Suprapubic skin (tissue), 4 donors: Measurements from ENCODE around the gene LEKR1. TPM values are rescaled to one million over a fixed set of nuclear protein-coding genes. Genes with fewer than 3 reads are reported as not detected.
"Not testable (repeated sequence)": the region's sequence is repeated elsewhere in the genome, so short reads cannot be mapped to it uniquely, and the experiment has no call there.

Experiments
- DNase-seq, 2 donors: peaks; one replicate each; pipeline ENCODE4 v3.0.0-alpha.2; 2019; ENCODE audit warnings: low spot score in 2 of 2
- H3K27ac ChIP-seq: fragments of 200-600 bp; sonication (generic); one replicate; pipeline ENCODE4 v1.5.1; 2019
- H3K27me3 ChIP-seq: fragments of 200-600 bp; sonication (generic); one replicate; pipeline ENCODE4 v1.5.1; 2019
- H3K36me3 ChIP-seq: fragments of 200-600 bp; sonication (generic); one replicate; pipeline ENCODE4 v1.5.1; 2019
- H3K4me1 ChIP-seq: fragments of 200-600 bp; sonication (generic); one replicate; pipeline ENCODE4 v1.5.1; 2019
- H3K4me3 ChIP-seq: fragments of 200-600 bp; sonication (generic); one replicate; pipeline ENCODE4 v1.5.1; 2019; ENCODE audit warnings: mild to moderate bottlenecking
- H3K9me3 ChIP-seq: fragments of 200-600 bp; sonication (generic); one replicate; pipeline ENCODE4 v1.5.1; 2019
- CTCF ChIP-seq, 2 donors: fragments of 200-600 bp in 1 of 2; fragments of 450-650 bp in 1 of 2; sonication (generic) in 1 of 2; IDR thresholded peaks; one replicate each; pipeline ENCODE4 v1.5.1; 2016 to 2019; ENCODE audit warnings: antibody characterized with exemption in 2 of 2, mild to moderate bottlenecking in 1 of 2, moderate library complexity in 1 of 2
- EP300 ChIP-seq: sonication (generic); formaldehyde crosslinking; IDR thresholded peaks from one replicate; pipeline ENCODE4 v1.6.1; 2017; ENCODE audit warnings: antibody characterized with exemption
- POLR2A ChIP-seq, 2 donors: fragments of 450-650 bp; IDR thresholded peaks; one replicate each; pipeline ENCODE4 v1.6.1; 2017; ENCODE audit warnings: antibody characterized with exemption in 2 of 2, mild to moderate bottlenecking in 2 of 2, moderate library complexity in 2 of 2
- POLR2AphosphoS5 ChIP-seq, 3 donors: sonication (generic); formaldehyde crosslinking; IDR thresholded peaks; one replicate each; pipeline ENCODE4 v1.6.1; 2017; ENCODE audit warnings: antibody characterized with exemption in 3 of 3
- WGBS: methylation state at CpG from one replicate; pipeline ENCODE4 v1.1.5; 2018; 5-methylcytosine and 5-hydroxymethylcytosine counted together
- total RNA-seq, 4 donors: library from RNA; depleted of rRNA; stranded (reverse); fragments of >200 nt; gene quantifications; one replicate each; pipeline ENCODE4 v1.1.0, GENCODE V29; 2016

Gene LEKR1
- total RNA-seq, 4 donors from 2014 or later, result 1.0 to 3.4 (median 1.5) TPM

GRCh38 chr3:156797368-156797767, 28.8 kb upstream of the LEKR1 start:
- TF ChIP-seq CTCF (IDR thresholded peaks at IDR 0.05) (no peak), POLR2A (IDR thresholded peaks at IDR 0.05) (no peak), POLR2AphosphoS5 (IDR thresholded peaks at IDR 0.05) (no peak)
- Histone ChIP-seq H3K4me1 (peaks cover 5% of the 10 kb centered on the region), H3K9me3 (no peaks in the 10 kb centered on the region), H3K36me3 (no peaks in the 10 kb centered on the region), H3K27ac (no peak overlapping the region), H3K4me3 (no peak overlapping the region), H3K27me3 (no peaks in the 10 kb centered on the region)
- 57% methylated on average over 1 of the region's 1 CpG for WGBS
- no peak for DNase-seq

- H3K4me3 ChIP-seq, DNase-seq, H3K4me1 ChIP-seq, H3K36me3 ChIP-seq, H3K27me3 ChIP-seq, H3K27ac ChIP-seq, H3K9me3 ChIP-seq: not testable (repeated sequence)
- 94% methylated on average over 4 of the region's 4 CpGs for WGBS
Measured at GRCh38 chr3:156800287-156800686, 25.9 kb upstream of the LEKR1 start.

GRCh38 chr3:156801746-156802145, 24.4 kb upstream of the LEKR1 start:
- Histone ChIP-seq H3K36me3 (no peaks in the 10 kb centered on the region), H3K4me3 (no peak overlapping the region), H3K4me1 (peaks cover 5% of the 10 kb centered on the region), H3K9me3 (no peaks in the 10 kb centered on the region), H3K27ac (no peak overlapping the region), H3K27me3 (no peaks in the 10 kb centered on the region)
- DNase-seq, result no peak
- 89% methylated on average over 2 of the region's 2 CpGs for WGBS
- no peak for TF ChIP-seq CTCF (IDR thresholded peaks at IDR 0.05)
- no peak for TF ChIP-seq POLR2A (IDR thresholded peaks at IDR 0.05)
- no peak for TF ChIP-seq POLR2AphosphoS5 (IDR thresholded peaks at IDR 0.05)
- no peak for TF ChIP-seq EP300

- H3K36me3 ChIP-seq, result no peaks in the 10 kb centered on the region
- H3K27me3 ChIP-seq, result no peaks in the 10 kb centered on the region
- DNase-seq, result no peak
- no peaks in the 10 kb centered on the region for H3K9me3 ChIP-seq
- H3K4me1 ChIP-seq, result peaks cover 5% of the 10 kb centered on the region
- no peak overlapping the region for H3K4me3 ChIP-seq
- H3K27ac ChIP-seq, result no peak overlapping the region
- TF ChIP-seq CTCF (IDR thresholded peaks at IDR 0.05), result no peak
- TF ChIP-seq POLR2A (IDR thresholded peaks at IDR 0.05), result no peak
- TF ChIP-seq POLR2AphosphoS5 (IDR thresholded peaks at IDR 0.05), result no peak
- TF ChIP-seq EP300, result no peak
Measured at GRCh38 chr3:156802821-156803606, 23.1 kb upstream of the LEKR1 start.

- Histone ChIP-seq H3K4me3 (no peak overlapping the region), H3K36me3 (no peaks in the 10 kb centered on the region), H3K27me3 (no peaks in the 10 kb centered on the region), H3K9me3 (no peaks in the 10 kb centered on the region), H3K4me1 (peaks cover 5% of the 10 kb centered on the region), H3K27ac (no peak overlapping the region)
- 72% methylated on average over 1 of the region's 1 CpG for WGBS
- DNase-seq, result no peak
- no peak for TF ChIP-seq POLR2AphosphoS5 (IDR thresholded peaks at IDR 0.05)
- no peak for TF ChIP-seq EP300
- TF ChIP-seq POLR2A (IDR thresholded peaks at IDR 0.05), result no peak
- no peak for TF ChIP-seq CTCF (IDR thresholded peaks at IDR 0.05)
Measured at GRCh38 chr3:156803952-156804741, 22.0 kb upstream of the LEKR1 start.
